ENCODE results near the gene C1QTNF7. TPM values are rescaled to one million over a fixed set of nuclear protein-coding genes. Genes with fewer than 3 reads are reported as not detected.

C1QTNF7 gene
- total and polyA plus RNA-seq, 2 experiments from 2014 or later, result not detected

DNA sequence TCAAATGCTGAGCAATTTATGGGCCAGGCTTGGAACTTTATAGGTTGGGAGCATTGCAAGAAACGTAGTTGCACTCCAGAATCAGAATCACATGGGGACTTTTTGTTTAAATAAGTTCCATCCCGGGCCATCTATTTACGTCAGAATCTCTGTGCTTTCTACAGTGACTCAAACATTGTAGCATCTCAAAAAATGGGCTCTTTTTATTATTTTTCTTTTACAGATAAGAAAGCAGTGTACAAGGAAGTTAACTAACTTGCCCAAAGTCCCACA, 52.0 kb downstream of the C1QTNF7 start:
- no peak for TF ChIP-seq CTCF (IDR thresholded peaks at IDR 0.05; ENCODE audit: low read depth, low read length)
- Histone ChIP-seq H3K4me1 (ENCODE audit: low read depth) (peaks cover 8% of the 10 kb centered on the region), H3K27ac (peak overlapping the region; percentile 86), H3K27me3 (no peaks in the 10 kb centered on the region), H3K36me3 (no peaks in the 10 kb centered on the region), H3K9me3 (ENCODE audit: low read depth) (no peaks in the 10 kb centered on the region), H3K4me3 (peak overlapping the region; percentile 28)
- DNase-seq (ENCODE audit: low read depth in 1 of 2, low spot score in 1 of 2), result peak in 1 of 2 donors; percentile 51

GRCh38 chr4:15481961-15482745, 54.3 kb downstream of the C1QTNF7 start:
- no peak overlapping the region for H3K4me3 ChIP-seq
- H3K36me3 ChIP-seq, result no peaks in the 10 kb centered on the region
- H3K9me3 ChIP-seq (ENCODE audit: low read depth), result no peaks in the 10 kb centered on the region
- H3K27me3 ChIP-seq, result no peaks in the 10 kb centered on the region
- H3K4me1 ChIP-seq (ENCODE audit: low read depth), result peaks cover 8% of the 10 kb centered on the region
- no peak for DNase-seq (ENCODE audit: low read depth in 1 of 2, low spot score in 1 of 2)
- no peak overlapping the region for H3K27ac ChIP-seq
- TF ChIP-seq CTCF (IDR thresholded peaks at IDR 0.05; ENCODE audit: low read depth, low read length), result no peak

- peaks cover 8% of the 10 kb centered on the region for H3K4me1 ChIP-seq (ENCODE audit: low read depth)
- no peak for TF ChIP-seq CTCF (IDR thresholded peaks at IDR 0.05; ENCODE audit: low read depth, low read length)
Observed at GRCh38 chr4:15482842-15483241, 55.0 kb downstream of the C1QTNF7 start.

GRCh38 chr4:15488136-15488535, 60.3 kb downstream of the C1QTNF7 start:
- no peak for TF ChIP-seq CTCF (IDR thresholded peaks at IDR 0.05; ENCODE audit: low read depth, low read length)
- DNase-seq (ENCODE audit: low read depth in 1 of 2, low spot score in 1 of 2), result no peak
- Histone ChIP-seq H3K9me3 (ENCODE audit: low read depth) (no peaks in the 10 kb centered on the region), H3K36me3 (no peaks in the 10 kb centered on the region), H3K4me1 (ENCODE audit: low read depth) (no peaks in the 10 kb centered on the region), H3K4me3 (no peak overlapping the region), H3K27ac (no peak overlapping the region), H3K27me3 (no peaks in the 10 kb centered on the region)

More at GRCh38 chr4:15482842-15483241, 55.0 kb downstream of the C1QTNF7 start:
- Histone ChIP-seq H3K27me3 (no peaks in the 10 kb centered on the region), H3K4me3 (no peak overlapping the region), H3K9me3 (ENCODE audit: low read depth) (no peaks in the 10 kb centered on the region), H3K27ac (no peak overlapping the region), H3K36me3 (no peaks in the 10 kb centered on the region)
- DNase-seq (ENCODE audit: low read depth in 1 of 2, low spot score in 1 of 2), result peak in 1 of 2 donors; percentile 25

DNA sequence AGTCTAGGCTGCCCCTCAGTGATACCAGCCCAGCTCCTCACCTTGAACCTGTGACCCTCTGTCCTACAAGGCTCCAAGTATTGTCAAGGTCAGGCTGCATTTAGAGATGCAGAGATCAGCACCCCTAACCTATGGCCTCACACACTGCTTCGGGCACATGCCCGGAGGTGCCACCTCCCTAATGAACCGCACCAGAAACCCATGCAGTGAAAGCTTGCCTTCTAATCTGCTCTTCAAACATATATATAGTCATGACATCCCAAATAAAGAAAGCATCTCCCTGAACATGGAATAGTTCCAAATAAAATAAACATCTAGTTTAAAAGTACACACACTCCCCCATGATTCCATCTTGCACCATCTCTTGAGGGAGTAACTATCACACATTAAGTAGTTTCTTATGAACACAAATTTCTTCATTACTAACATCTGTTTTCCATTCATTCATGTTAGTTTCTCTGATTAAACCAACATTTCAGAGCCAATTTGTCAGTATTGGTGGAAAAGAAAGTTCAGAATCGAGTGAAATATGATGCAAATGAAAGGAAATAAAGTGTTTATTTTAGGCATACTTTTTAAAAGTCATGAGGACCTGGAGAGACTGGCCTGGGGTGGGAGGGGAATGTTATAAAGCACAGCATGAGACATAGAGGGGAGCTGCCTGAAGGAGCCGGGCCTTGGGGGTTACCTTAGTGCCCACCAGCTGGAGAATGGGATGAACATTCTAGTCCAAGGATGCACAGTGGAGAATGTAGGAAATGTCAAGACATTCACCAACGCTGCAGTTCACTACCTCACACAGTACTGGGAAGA, 61.0 kb downstream of the C1QTNF7 start:
- Histone ChIP-seq H3K27ac (no peak overlapping the region), H3K36me3 (no peaks in the 10 kb centered on the region), H3K4me1 (ENCODE audit: low read depth) (no peaks in the 10 kb centered on the region), H3K27me3 (no peaks in the 10 kb centered on the region), H3K4me3 (no peak overlapping the region), H3K9me3 (ENCODE audit: low read depth) (no peaks in the 10 kb centered on the region)
- TF ChIP-seq CTCF (IDR thresholded peaks at IDR 0.05; ENCODE audit: low read depth, low read length), result no peak
- DNase-seq (ENCODE audit: low read depth in 1 of 2, low spot score in 1 of 2), result peak in 1 of 2 donors; percentile 79
